ENCODE data around the gene CHCHD3.

DNA sequence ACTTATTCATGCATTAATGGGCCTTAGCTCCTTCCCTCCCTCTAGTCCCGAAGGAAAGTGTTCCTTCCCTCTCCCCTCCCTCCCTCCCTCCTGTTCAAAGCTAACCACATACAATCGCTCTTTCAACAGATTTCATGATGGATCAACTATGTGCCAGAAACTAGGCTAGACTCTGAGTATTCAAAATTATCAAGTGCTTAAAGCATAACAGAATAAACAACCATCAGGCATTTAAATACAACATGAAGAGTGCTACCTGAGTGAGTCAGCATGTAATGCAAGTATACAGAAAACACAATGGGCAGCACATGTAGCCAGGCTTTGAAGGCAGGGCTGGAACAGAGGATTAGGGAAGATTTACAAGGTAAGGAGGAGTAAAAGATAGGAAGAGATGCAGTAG is 11.3 kb downstream of the CHCHD3 start:
- TF ChIP-seq, protein P1, sequence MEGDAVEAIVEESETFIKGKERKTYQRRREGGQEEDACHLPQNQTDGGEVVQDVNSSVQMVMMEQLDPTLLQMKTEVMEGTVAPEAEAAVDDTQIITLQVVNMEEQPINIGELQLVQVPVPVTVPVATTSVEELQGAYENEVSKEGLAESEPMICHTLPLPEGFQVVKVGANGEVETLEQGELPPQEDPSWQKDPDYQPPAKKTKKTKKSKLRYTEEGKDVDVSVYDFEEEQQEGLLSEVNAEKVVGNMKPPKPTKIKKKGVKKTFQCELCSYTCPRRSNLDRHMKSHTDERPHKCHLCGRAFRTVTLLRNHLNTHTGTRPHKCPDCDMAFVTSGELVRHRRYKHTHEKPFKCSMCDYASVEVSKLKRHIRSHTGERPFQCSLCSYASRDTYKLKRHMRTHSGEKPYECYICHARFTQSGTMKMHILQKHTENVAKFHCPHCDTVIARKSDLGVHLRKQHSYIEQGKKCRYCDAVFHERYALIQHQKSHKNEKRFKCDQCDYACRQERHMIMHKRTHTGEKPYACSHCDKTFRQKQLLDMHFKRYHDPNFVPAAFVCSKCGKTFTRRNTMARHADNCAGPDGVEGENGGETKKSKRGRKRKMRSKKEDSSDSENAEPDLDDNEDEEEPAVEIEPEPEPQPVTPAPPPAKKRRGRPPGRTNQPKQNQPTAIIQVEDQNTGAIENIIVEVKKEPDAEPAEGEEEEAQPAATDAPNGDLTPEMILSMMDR (IDR thresholded peaks at IDR 0.05) = no peak
- no peak for TF ChIP-seq POLR2A (IDR thresholded peaks at IDR 0.05)

Measured in right lobe of liver (tissue), 4 donors.